ENCODE data around the gene NCAPH2.

NCAPH2 gene

GRCh38 chr22:50550395-50550794 is 42.4 kb downstream of the NCAPH2 start:
- DNase-seq = no peak

GRCh38 chr22:50551160-50551752 is 43.2 kb downstream of the NCAPH2 start:
- no peak for DNase-seq

GRCh38 chr22:50553310-50553709 is 45.3 kb downstream of the NCAPH2 start:
- no peak for DNase-seq

GRCh38 chr22:50556703-50557102 is 48.7 kb downstream of the NCAPH2 start:
- DNase-seq = no peak

GRCh38 chr22:50560034-50560433 is 52.0 kb downstream of the NCAPH2 start:
- no peak for DNase-seq

- no peak for DNase-seq
Measured at GRCh38 chr22:50561401-50562358, 53.7 kb downstream of the NCAPH2 start.

- DNase-seq = peak; percentile 2
Measured at GRCh38 chr22:50562523-50563412, 54.7 kb downstream of the NCAPH2 start, which contains the start of gene SYCE3. TSS of gene SYCE3 (minus strand) at chr22:50562919. CDS start at chr22:50556405, 6,514 bp downstream.

GRCh38 chr22:50563413-50564160 is 55.6 kb downstream of the NCAPH2 start:
- DNase-seq = no peak

GRCh38 chr22:50564289-50564688 is 56.3 kb downstream of the NCAPH2 start:
- no peak for DNase-seq

- DNase-seq = no peak
Measured at GRCh38 chr22:50567721-50568252, 59.8 kb downstream of the NCAPH2 start.

- DNase-seq = no peak
Measured at GRCh38 chr22:50568626-50569025, 60.6 kb downstream of the NCAPH2 start.

- no peak for DNase-seq
Measured at GRCh38 chr22:50569041-50569459, 61.0 kb downstream of the NCAPH2 start.

GRCh38 chr22:50569896-50570535 is 62.0 kb downstream of the NCAPH2 start:
- no peak for DNase-seq

- DNase-seq = no peak
Measured at GRCh38 chr22:50570861-50571260, 62.8 kb downstream of the NCAPH2 start.

GRCh38 chr22:50571264-50572175 is 63.5 kb downstream of the NCAPH2 start:
- no peak for DNase-seq

- no peak for DNase-seq
Measured at GRCh38 chr22:50572965-50573364, 64.9 kb downstream of the NCAPH2 start.

GRCh38 chr22:50573491-50574382 is 65.7 kb downstream of the NCAPH2 start:
- no peak for DNase-seq

- no peak for DNase-seq
Measured at GRCh38 chr22:50574383-50574755, 66.3 kb downstream of the NCAPH2 start.

Measured in NCI-H187 treated with DMSO at 0.1 percent for 48 hours (cell line).